ENCODE measurements around the gene ZNF614.
A peak's percentile ranks its signal among the peaks of the same experiment; 100 is the strongest.

ZNF614 gene

DNA sequence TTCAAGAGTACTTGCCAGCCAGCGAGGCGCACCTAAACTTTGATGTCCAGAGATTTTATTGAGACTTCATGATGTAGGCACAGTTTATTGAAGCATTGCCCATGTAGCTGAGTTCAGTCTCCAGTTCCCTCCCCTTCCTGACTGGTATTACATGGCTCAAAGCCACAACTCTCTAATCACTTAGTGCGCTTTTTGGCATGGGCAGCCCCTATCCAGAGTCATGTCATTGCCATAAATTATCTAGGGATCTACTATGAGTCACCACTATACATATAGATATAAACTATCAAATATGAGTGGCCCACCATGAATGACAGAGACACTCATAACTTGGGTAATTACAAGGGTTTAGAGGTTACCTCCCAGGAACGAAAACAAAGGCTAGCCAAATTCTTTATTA, 7.7 kb downstream of the ZNF614 start:
- TF ChIP-seq, protein P1, sequence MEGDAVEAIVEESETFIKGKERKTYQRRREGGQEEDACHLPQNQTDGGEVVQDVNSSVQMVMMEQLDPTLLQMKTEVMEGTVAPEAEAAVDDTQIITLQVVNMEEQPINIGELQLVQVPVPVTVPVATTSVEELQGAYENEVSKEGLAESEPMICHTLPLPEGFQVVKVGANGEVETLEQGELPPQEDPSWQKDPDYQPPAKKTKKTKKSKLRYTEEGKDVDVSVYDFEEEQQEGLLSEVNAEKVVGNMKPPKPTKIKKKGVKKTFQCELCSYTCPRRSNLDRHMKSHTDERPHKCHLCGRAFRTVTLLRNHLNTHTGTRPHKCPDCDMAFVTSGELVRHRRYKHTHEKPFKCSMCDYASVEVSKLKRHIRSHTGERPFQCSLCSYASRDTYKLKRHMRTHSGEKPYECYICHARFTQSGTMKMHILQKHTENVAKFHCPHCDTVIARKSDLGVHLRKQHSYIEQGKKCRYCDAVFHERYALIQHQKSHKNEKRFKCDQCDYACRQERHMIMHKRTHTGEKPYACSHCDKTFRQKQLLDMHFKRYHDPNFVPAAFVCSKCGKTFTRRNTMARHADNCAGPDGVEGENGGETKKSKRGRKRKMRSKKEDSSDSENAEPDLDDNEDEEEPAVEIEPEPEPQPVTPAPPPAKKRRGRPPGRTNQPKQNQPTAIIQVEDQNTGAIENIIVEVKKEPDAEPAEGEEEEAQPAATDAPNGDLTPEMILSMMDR (IDR thresholded peaks at IDR 0.05; ENCODE audit: low read depth, low read length, missing control alignments): no peak
- H3K4me3 ChIP-seq (replicated peaks; ENCODE audit: low read depth, low read length): no peak overlapping the region
- DNase-seq (ENCODE audit: extremely low read depth, low read depth): no peak

DNA sequence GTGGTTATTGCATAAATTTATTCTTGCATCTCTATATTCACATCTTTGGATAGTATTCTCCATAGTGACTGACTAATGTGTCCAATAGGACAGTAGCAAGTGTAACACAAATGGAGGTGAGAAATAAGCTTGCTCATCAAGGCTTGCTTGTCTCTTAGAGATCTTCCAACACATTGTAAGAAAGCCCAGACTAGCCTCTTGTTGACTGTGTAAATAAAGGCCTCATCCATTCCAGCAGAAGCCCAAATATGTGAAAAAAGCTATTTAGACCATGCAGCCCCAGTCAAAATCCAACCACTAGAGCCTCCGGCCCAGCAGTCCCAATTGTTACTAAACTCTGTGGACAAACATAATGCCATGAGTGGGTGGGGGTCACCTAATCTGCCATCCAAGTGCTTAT, 17.5 kb downstream of the ZNF614 start:
- TF ChIP-seq, protein P1 (IDR thresholded peaks at IDR 0.05; ENCODE audit: low read depth, low read length, missing control alignments): no peak
- H3K4me3 ChIP-seq (replicated peaks; ENCODE audit: low read depth, low read length): no peak overlapping the region
- no peak for DNase-seq (ENCODE audit: extremely low read depth, low read depth)

DNA sequence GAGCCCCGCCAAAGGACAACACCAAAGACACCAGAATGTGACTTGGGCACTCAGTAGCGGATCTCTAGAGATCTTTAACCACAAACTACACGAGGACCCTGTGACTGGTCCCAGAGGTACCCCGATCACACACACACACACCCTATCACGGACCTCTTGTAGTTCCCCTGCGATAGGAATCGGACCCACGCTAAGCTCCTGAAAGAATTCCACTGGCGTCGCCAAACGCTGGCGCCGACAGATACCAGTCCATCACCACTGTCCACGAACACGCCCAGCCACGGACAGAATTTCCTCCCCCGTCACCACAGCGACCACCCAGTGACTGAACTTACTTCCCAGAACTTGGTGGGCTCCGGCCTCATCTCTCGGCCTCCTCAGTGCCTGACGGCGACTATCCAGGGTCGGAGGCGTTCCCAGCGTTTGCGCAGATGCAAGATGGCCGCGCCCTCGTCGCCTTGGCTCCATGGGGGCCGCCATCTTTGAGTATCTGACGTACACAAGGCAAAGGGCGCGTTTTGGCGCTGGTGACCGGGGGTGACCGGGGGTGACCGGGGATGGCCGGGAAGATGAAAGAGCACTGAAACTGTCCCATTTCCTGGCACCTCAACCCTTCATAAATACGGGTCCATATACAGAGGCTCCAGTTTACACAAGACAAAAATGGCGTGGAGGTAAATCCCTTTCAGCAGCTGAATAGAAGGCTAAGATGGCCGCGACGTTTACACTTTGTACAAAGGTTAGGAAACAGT, 20.2 kb downstream of the ZNF614 start, which contains the start of gene ZNF615:
Gene ZNF615 (minus strand): TSS at position 406 of the 752 bp plus-strand sequence. CDS start 4,500 bp downstream, outside the sequence.
- peak within 1 kb of the TSS; percentile 87 for H3K4me3 ChIP-seq (replicated peaks; ENCODE audit: low read depth, low read length)
- DNase-seq (ENCODE audit: extremely low read depth, low read depth): peak; percentile 40
- TF ChIP-seq, protein P1 (IDR thresholded peaks at IDR 0.05; ENCODE audit: low read depth, low read length, missing control alignments): no peak

DNA sequence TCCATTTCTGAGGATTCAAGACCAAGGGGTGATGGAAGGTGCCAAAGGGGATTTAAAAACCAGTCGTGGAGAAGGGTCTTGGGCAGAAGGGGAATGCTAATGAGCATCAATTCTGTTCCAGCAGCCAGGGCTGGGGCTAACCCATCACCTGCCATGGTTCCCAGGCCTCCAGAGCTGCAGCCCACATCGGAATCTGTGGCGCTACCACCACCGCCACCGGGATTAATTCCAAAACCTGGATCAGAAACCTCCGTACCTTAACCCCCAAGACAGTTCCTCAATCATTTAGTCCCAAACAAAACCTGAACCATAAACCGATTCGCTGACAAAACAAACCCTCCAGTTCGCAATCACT, 20.8 kb downstream of the ZNF614 start:
- no peak for DNase-seq (ENCODE audit: extremely low read depth, low read depth)
- TF ChIP-seq, protein P1 (IDR thresholded peaks at IDR 0.05; ENCODE audit: low read depth, low read length, missing control alignments): no peak
- peak overlapping the region; percentile 87 for H3K4me3 ChIP-seq (replicated peaks; ENCODE audit: low read depth, low read length)

DNA sequence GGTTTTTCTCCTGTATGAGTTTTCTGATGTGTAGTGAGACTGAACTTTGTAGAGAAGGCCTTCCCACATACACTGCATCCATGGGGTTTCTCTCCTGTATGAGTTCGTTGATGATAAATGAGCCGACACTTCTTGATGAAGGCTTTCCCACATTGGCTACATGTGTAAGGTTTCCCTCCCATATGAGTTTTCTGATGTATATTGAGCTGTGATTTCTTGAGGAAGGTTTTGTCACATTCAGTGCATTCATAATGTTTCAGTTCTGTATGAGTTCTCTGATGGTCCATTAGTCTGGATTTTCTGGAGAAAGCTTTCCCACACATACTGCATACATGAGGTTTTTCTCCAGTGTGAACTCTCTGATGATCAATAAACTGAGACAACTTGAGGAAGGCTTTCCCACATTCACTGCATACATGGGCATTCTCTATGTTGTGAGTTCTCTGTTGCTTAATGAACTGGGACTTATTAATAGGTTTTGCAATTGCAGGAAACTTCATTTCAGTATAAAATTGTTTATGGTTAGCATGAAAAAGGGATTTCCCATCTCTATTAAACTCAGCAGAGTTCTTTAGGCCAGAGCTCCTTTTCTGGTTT, 34.0 kb downstream of the ZNF614 start:
- H3K4me3 ChIP-seq (replicated peaks; ENCODE audit: low read depth, low read length): no peak overlapping the region
- TF ChIP-seq, protein P1 (IDR thresholded peaks at IDR 0.05; ENCODE audit: low read depth, low read length, missing control alignments): no peak
- no peak for DNase-seq (ENCODE audit: extremely low read depth, low read depth)

DNA sequence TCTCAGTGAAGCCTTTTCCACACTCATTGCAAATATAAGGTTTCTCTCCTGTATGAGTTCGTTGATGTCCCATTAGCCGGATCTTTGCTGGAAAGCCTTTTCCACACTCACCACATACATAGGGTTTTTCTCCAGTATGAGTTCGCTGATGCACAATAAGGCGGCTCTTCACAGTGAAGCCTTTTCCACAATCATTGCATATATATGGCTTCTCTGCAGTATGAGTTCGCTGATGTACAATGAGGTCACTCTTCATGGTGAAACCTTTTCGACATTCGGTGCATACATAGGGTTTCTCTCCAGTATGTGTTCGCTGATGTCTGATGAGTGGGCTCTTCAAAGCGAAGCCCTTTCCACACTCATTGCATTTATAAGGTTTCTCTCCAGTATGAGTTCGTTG, 34.8 kb downstream of the ZNF614 start:
- no peak for DNase-seq (ENCODE audit: extremely low read depth, low read depth)
- H3K4me3 ChIP-seq (replicated peaks; ENCODE audit: low read depth, low read length): no peak overlapping the region
- TF ChIP-seq, protein P1 (IDR thresholded peaks at IDR 0.05; ENCODE audit: low read depth, low read length, missing control alignments): no peak

Data from HFF-Myc (cell line).